Suprapubic skin (tissue), 4 donors: ENCODE results near the gene SLITRK4. TPM values are rescaled to one million over a fixed set of nuclear protein-coding genes. Genes with fewer than 3 reads are reported as not detected.

ENCODE experiments used
- DNase-seq, 2 donors: peaks; one replicate each; pipeline ENCODE4 v3.0.0-alpha.2; 2019; ENCODE audit warnings: low spot score in 2 of 2
- H3K27ac ChIP-seq: fragments of 200-600 bp; sonication (generic); one replicate; pipeline ENCODE4 v1.5.1; 2019
- H3K27me3 ChIP-seq: fragments of 200-600 bp; sonication (generic); one replicate; pipeline ENCODE4 v1.5.1; 2019
- H3K36me3 ChIP-seq: fragments of 200-600 bp; sonication (generic); one replicate; pipeline ENCODE4 v1.5.1; 2019
- H3K4me1 ChIP-seq: fragments of 200-600 bp; sonication (generic); one replicate; pipeline ENCODE4 v1.5.1; 2019
- H3K4me3 ChIP-seq: fragments of 200-600 bp; sonication (generic); one replicate; pipeline ENCODE4 v1.5.1; 2019; ENCODE audit warnings: mild to moderate bottlenecking
- H3K9me3 ChIP-seq: fragments of 200-600 bp; sonication (generic); one replicate; pipeline ENCODE4 v1.5.1; 2019
- EP300 ChIP-seq: sonication (generic); formaldehyde crosslinking; IDR thresholded peaks from one replicate; pipeline ENCODE4 v1.6.1; 2017; ENCODE audit warnings: antibody characterized with exemption
- POLR2A ChIP-seq, 2 donors: fragments of 450-650 bp; IDR thresholded peaks; one replicate each; pipeline ENCODE4 v1.6.1; 2017; ENCODE audit warnings: antibody characterized with exemption in 2 of 2, mild to moderate bottlenecking in 2 of 2, moderate library complexity in 2 of 2
- POLR2AphosphoS5 ChIP-seq, 3 donors: sonication (generic); formaldehyde crosslinking; IDR thresholded peaks; one replicate each; pipeline ENCODE4 v1.6.1; 2017; ENCODE audit warnings: antibody characterized with exemption in 3 of 3
- WGBS: methylation state at CpG from one replicate; pipeline ENCODE4 v1.1.5; 2018; 5-methylcytosine and 5-hydroxymethylcytosine counted together
- total RNA-seq, 4 donors: library from RNA; depleted of rRNA; stranded (reverse); fragments of >200 nt; gene quantifications; one replicate each; pipeline ENCODE4 v1.1.0, GENCODE V29; 2016
- TF ChIP-seq, protein P1 (sequence below), 2 donors: fragments of 200-600 bp in 1 of 2; fragments of 450-650 bp in 1 of 2; sonication (generic) in 1 of 2; IDR thresholded peaks; one replicate each; pipeline ENCODE4 v1.5.1; 2016 to 2019; ENCODE audit warnings: antibody characterized with exemption in 2 of 2, mild to moderate bottlenecking in 1 of 2, moderate library complexity in 1 of 2

SLITRK4 gene
- total RNA-seq, 4 donors from 2014 or later, result 0.95 to 3.4 (median 1.9) TPM

DNA sequence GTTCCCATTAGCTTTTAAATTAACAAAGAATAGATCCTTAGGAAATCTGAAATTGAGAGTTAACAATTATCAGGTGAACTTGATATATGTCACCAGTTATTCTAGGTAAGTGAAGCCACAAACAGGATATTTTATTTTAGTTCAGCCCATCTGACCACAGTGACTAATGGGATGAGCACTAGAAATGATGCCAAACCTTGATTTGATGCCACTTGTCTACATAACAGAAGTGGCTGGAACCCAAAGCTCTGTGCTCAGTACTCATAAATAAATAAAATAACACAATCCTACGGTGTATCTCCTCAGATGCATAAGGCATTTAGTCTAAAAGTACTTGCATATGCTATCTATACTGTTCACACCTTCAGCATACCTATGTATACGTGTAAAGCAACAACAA is 12.2 kb downstream of the SLITRK4 start:
- no peak overlapping the region for H3K27ac ChIP-seq
- no peaks in the 10 kb centered on the region for H3K9me3 ChIP-seq
- H3K27me3 ChIP-seq, result no peaks in the 10 kb centered on the region
- DNase-seq, result no peak
- no peaks in the 10 kb centered on the region for H3K36me3 ChIP-seq
- H3K4me3 ChIP-seq, result no peak overlapping the region
- TF ChIP-seq POLR2AphosphoS5 (IDR thresholded peaks at IDR 0.05) (no peak), EP300 (no peak), POLR2A (IDR thresholded peaks at IDR 0.05) (no peak)
- TF ChIP-seq, protein P1, sequence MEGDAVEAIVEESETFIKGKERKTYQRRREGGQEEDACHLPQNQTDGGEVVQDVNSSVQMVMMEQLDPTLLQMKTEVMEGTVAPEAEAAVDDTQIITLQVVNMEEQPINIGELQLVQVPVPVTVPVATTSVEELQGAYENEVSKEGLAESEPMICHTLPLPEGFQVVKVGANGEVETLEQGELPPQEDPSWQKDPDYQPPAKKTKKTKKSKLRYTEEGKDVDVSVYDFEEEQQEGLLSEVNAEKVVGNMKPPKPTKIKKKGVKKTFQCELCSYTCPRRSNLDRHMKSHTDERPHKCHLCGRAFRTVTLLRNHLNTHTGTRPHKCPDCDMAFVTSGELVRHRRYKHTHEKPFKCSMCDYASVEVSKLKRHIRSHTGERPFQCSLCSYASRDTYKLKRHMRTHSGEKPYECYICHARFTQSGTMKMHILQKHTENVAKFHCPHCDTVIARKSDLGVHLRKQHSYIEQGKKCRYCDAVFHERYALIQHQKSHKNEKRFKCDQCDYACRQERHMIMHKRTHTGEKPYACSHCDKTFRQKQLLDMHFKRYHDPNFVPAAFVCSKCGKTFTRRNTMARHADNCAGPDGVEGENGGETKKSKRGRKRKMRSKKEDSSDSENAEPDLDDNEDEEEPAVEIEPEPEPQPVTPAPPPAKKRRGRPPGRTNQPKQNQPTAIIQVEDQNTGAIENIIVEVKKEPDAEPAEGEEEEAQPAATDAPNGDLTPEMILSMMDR (IDR thresholded peaks at IDR 0.05), result no peak
- H3K4me1 ChIP-seq, result no peaks in the 10 kb centered on the region
- 46% methylated on average over 2 of the region's 2 CpGs for WGBS

DNA sequence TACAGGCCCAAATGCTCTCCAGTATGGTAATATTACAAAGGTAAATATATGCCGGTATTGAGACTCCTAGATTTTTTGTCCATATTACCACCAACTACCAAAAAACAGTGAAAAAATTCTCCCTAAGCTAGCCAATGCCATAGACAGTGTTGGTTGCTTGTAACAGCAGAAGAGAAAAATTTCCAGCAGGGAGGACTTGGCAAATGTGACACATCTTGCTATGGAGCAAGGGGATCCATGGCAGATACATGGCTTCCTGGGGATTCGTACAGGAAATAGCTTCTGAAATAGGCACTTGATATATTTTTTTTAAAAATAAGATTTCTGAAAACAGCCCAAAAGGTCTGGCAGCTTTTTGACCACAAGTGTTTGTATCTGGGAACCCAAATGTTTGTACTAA is 14.6 kb downstream of the SLITRK4 start:
- Histone ChIP-seq H3K27me3 (no peaks in the 10 kb centered on the region), H3K4me1 (no peaks in the 10 kb centered on the region), H3K9me3 (no peaks in the 10 kb centered on the region), H3K36me3 (no peaks in the 10 kb centered on the region), H3K27ac (no peak overlapping the region), H3K4me3 (no peak overlapping the region)
- no peak for DNase-seq
- WGBS, result 83% methylated on average over 2 of the region's 2 CpGs
- TF ChIP-seq, protein P1 (IDR thresholded peaks at IDR 0.05), result no peak

GRCh38 chrX:143615851-143616250 is 20.1 kb downstream of the SLITRK4 start:
- H3K9me3 ChIP-seq, result no peaks in the 10 kb centered on the region
- no peaks in the 10 kb centered on the region for H3K4me1 ChIP-seq
- H3K36me3 ChIP-seq, result no peaks in the 10 kb centered on the region
- no peak for DNase-seq
- no peak overlapping the region for H3K4me3 ChIP-seq
- H3K27ac ChIP-seq, result no peak overlapping the region
- 77% methylated on average over 4 of the region's 4 CpGs for WGBS
- H3K27me3 ChIP-seq, result no peaks in the 10 kb centered on the region
- TF ChIP-seq EP300, result no peak
- TF ChIP-seq, protein P1 (IDR thresholded peaks at IDR 0.05), result no peak
- TF ChIP-seq POLR2A (IDR thresholded peaks at IDR 0.05), result no peak
- no peak for TF ChIP-seq POLR2AphosphoS5 (IDR thresholded peaks at IDR 0.05)

- no peaks in the 10 kb centered on the region for H3K9me3 ChIP-seq
- no peak overlapping the region for H3K4me3 ChIP-seq
- DNase-seq, result no peak
- WGBS, result 87% methylated on average over 1 of the region's 1 CpG
- H3K36me3 ChIP-seq, result no peaks in the 10 kb centered on the region
- H3K27me3 ChIP-seq, result no peaks in the 10 kb centered on the region
- H3K27ac ChIP-seq, result no peak overlapping the region
- H3K4me1 ChIP-seq, result no peaks in the 10 kb centered on the region
- TF ChIP-seq EP300 (no peak), POLR2AphosphoS5 (IDR thresholded peaks at IDR 0.05) (no peak), POLR2A (IDR thresholded peaks at IDR 0.05) (no peak)
Observed at GRCh38 chrX:143601809-143602208, 34.1 kb downstream of the SLITRK4 start.

DNA sequence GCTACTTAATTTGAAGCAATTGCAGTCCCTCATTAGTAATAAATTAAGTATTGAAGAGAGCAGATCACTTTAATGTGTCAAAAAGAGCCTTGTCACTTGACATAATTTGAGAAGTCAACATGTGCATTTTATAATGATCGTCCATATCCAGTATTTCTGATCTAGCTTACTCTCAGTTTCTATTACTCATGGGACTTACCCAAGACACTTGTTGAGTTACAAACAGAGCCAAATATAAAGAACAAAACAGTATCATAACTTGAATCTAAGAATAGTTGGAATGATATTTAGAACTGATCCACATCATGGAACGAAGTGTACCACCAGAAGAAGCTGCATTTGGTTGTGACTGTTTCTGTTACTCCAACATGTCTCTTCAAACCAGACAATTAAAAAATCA is 54.7 kb downstream of the SLITRK4 start:
- H3K4me3 ChIP-seq, result no peak overlapping the region
- no peaks in the 10 kb centered on the region for H3K27me3 ChIP-seq
- H3K4me1 ChIP-seq, result no peaks in the 10 kb centered on the region
- H3K36me3 ChIP-seq, result no peaks in the 10 kb centered on the region
- TF ChIP-seq, protein P1 (IDR thresholded peaks at IDR 0.05), result no peak
- TF ChIP-seq POLR2A (IDR thresholded peaks at IDR 0.05) (no peak), EP300 (no peak), POLR2AphosphoS5 (IDR thresholded peaks at IDR 0.05) (no peak)
- no peaks in the 10 kb centered on the region for H3K9me3 ChIP-seq
- whole genome bisulfite sequencing, result 80% methylated on average over 2 of the region's 2 CpGs
- no peak overlapping the region for H3K27ac ChIP-seq
- no peak for DNase-seq

GRCh38 chrX:143580266-143580665 is 55.6 kb downstream of the SLITRK4 start:
- TF ChIP-seq POLR2AphosphoS5 (IDR thresholded peaks at IDR 0.05) (no peak), POLR2A (IDR thresholded peaks at IDR 0.05) (no peak), EP300 (no peak)
- TF ChIP-seq, protein P1 (IDR thresholded peaks at IDR 0.05), result no peak
- no peak overlapping the region for H3K27ac ChIP-seq
- no peaks in the 10 kb centered on the region for H3K9me3 ChIP-seq
- H3K36me3 ChIP-seq, result no peaks in the 10 kb centered on the region
- DNase-seq, result no peak
- no peaks in the 10 kb centered on the region for H3K27me3 ChIP-seq
- no peak overlapping the region for H3K4me3 ChIP-seq
- WGBS, result 32% methylated on average over 2 of the region's 2 CpGs
- no peaks in the 10 kb centered on the region for H3K4me1 ChIP-seq
